Fibroblast of lung (primary cell): ENCODE measurements around the gene FER.

Experiments
- CTCF ChIP-seq, 2 donors: IDR thresholded peaks in 1 of 2; conservative IDR thresholded peaks in 1 of 2; 1 replicate in 1 of 2; 2 replicates in 1 of 2; pipeline ENCODE4 v1.5.1; 2011 to 2012; ENCODE audit warnings: low read length in 2 of 2, control low read depth in 1 of 2, inconsistent platforms in 1 of 2, low read depth in 1 of 2, mild to moderate bottlenecking in 1 of 2
- EZH2 ChIP-seq: IDR thresholded peaks from 2 replicates; pipeline ENCODE4 v1.5.1; 2012; ENCODE audit warnings: low read length, control low read depth, mild to moderate bottlenecking; ENCODE audit errors: missing control alignments

GRCh38 chr5:108836492-108836891 is 88.8 kb downstream of the FER start:
- no peak for TF ChIP-seq EZH2
- TF ChIP-seq CTCF (conservative IDR thresholded peaks at IDR 0.05 in 1 of 2, IDR thresholded peaks at IDR 0.05 in 1 of 2; ENCODE audit: low read depth in 1 of 2, low read length in 2 of 2), result no peak
